Right lobe of liver (tissue), 4 donors: ENCODE data around the gene NFYC.

Experiments used
- CTCF ChIP-seq, 4 donors: fragments of 200-600 bp in 3 of 4; fragments of 450-650 bp in 1 of 4; IDR thresholded peaks; one replicate each; pipeline versions ENCODE4 v1.5.1 to v1.8.0; 2016 to 2022; ENCODE audit warnings: antibody characterized with exemption in 4 of 4, mild to moderate bottlenecking in 2 of 4
- POLR2A ChIP-seq: fragments of 450-650 bp; IDR thresholded peaks from one replicate; pipeline ENCODE4 v1.6.1; 2017; ENCODE audit warnings: antibody characterized with exemption, mild to moderate bottlenecking
- donor health status: DM: no; HTN: no; CAD: no.
- donor health status: DM: no; HTN: no; CAD: no.
- donor health status: DM: no; HTN: yes; CAD: no.

- TF ChIP-seq CTCF (IDR thresholded peaks at IDR 0.05) (no peak), POLR2A (no peak)
Observed at GRCh38 chr1:40645118-40645680, 46.3 kb upstream of the NFYC start.
